HCT116 (cell line): ENCODE measurements around the gene ICAM2.

ENCODE experiments used
- CEBPB ChIP-seq: IDR thresholded peaks from 2 replicates; pipeline ENCODE4 v1.6.1; 2012; ENCODE audit warnings: low read depth
- CTCF ChIP-seq, 3 experiments: fragments of 200-600 bp in 1 of 3; sonication (generic) in 1 of 3; IDR thresholded peaks in 2 of 3; conservative IDR thresholded peaks in 1 of 3; 2 replicates each; pipeline ENCODE4 v1.5.1; 2012 to 2017; ENCODE audit warnings: low read depth in 2 of 3, low read length in 2 of 3, antibody characterized with exemption in 1 of 3, borderline replicate concordance in 1 of 3, control low read depth in 1 of 3, mild to moderate bottlenecking in 1 of 3, mixed read lengths in 1 of 3, mixed run types in 1 of 3, moderate library complexity in 1 of 3; ENCODE audit not compliant: insufficient read depth in 1 of 3
- EGR1 ChIP-seq: IDR thresholded peaks from 2 replicates; pipeline ENCODE4 v1.6.1; 2012; ENCODE audit warnings: low read depth
- EZH2 ChIP-seq: fragments of 200-600 bp; sonication (generic); IDR thresholded peaks from 2 replicates; pipeline ENCODE4 v1.6.1; 2017; ENCODE audit warnings: antibody characterized with exemption, mixed run types
- EZH2phosphoT487 ChIP-seq: fragments of 200-600 bp; IDR thresholded peaks from 2 replicates; pipeline ENCODE4 v1.6.1; 2018; ENCODE audit warnings: antibody characterized with exemption, borderline replicate concordance
- FOSL1 ChIP-seq: IDR thresholded peaks from 2 replicates; pipeline ENCODE4 v1.6.1; 2012; ENCODE audit warnings: low read depth
- POLR2A ChIP-seq: IDR thresholded peaks from 2 replicates; pipeline ENCODE4 v1.7.0; 2011; ENCODE audit warnings: borderline replicate concordance; ENCODE audit not compliant: insufficient read depth, insufficient read length; ENCODE audit errors: extremely low read depth
- RAD21 ChIP-seq: IDR thresholded peaks from 2 replicates; pipeline ENCODE4 v1.6.1; 2012; ENCODE audit warnings: low read depth, mild to moderate bottlenecking
- SP1 ChIP-seq: IDR thresholded peaks from 2 replicates; pipeline ENCODE4 v1.6.1; 2012; ENCODE audit warnings: low read depth
- SRF ChIP-seq: IDR thresholded peaks from 2 replicates; pipeline ENCODE4 v1.6.1; 2012; ENCODE audit warnings: low read depth
- YY1 ChIP-seq: IDR thresholded peaks from 2 replicates; pipeline ENCODE4 v1.6.1; 2011; ENCODE audit warnings: low read length, low read depth, moderate library complexity, mild to moderate bottlenecking; ENCODE audit not compliant: insufficient replicate concordance; ENCODE audit errors: extremely low read depth
- TF ChIP-seq, protein P1 (sequence below): IDR thresholded peaks from 2 replicates; pipeline ENCODE4 v1.6.1; 2012

- no peak for TF ChIP-seq CTCF (IDR thresholded peaks at IDR 0.05 in 2 of 3, conservative IDR thresholded peaks at IDR 0.05 in 1 of 3; ENCODE audit: borderline replicate concordance in 1 of 3, insufficient read depth in 1 of 3, low read depth in 2 of 3, low read length in 2 of 3)
- TF ChIP-seq POLR2A = no peak
- no peak for TF ChIP-seq RAD21
- TF ChIP-seq SRF = no peak
- TF ChIP-seq EGR1 = no peak
- TF ChIP-seq EZH2 = no peak
- no peak for TF ChIP-seq SP1
- no peak for TF ChIP-seq FOSL1
- TF ChIP-seq EZH2phosphoT487 = no peak
- no peak for TF ChIP-seq CEBPB
- no peak for TF ChIP-seq YY1
- TF ChIP-seq, protein P1, sequence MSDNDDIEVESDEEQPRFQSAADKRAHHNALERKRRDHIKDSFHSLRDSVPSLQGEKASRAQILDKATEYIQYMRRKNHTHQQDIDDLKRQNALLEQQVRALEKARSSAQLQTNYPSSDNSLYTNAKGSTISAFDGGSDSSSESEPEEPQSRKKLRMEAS = no peak
Measured at GRCh38 chr17:64060331-64060730, 39.9 kb upstream of the ICAM2 start.
